H9 (cell line): Measurements from ENCODE around the gene ACP6. TPM values are rescaled to one million over a fixed set of nuclear protein-coding genes. Genes with fewer than 3 reads are reported as not detected.

Source experiments
- DNase-seq: peaks from one replicate; pipeline ENCODE4 v3.0.0-alpha.2; 2017
- H2AFZ ChIP-seq: one replicate; pipeline ENCODE4 v1.6.1; 2013; ENCODE audit warnings: mild to moderate bottlenecking, low read length, control low read depth, moderate library complexity
- H2AK5ac ChIP-seq: 2 replicates; pipeline ENCODE4 v1.6.1; 2013; ENCODE audit warnings: low read length, control low read depth, mixed read lengths; ENCODE audit not compliant: insufficient read length
- H2BK120ac ChIP-seq: one replicate; pipeline ENCODE4 v1.6.1; 2013; ENCODE audit warnings: low read depth, mild to moderate bottlenecking, low read length, control low read depth, inconsistent platforms; ENCODE audit not compliant: poor library complexity, severe bottlenecking
- H2BK12ac ChIP-seq: 2 replicates; pipeline ENCODE4 v1.6.1; 2013; ENCODE audit warnings: low read length, control low read depth, mixed read lengths, low read depth; ENCODE audit not compliant: insufficient read length
- H2BK15ac ChIP-seq: 2 replicates; pipeline ENCODE4 v1.6.1; 2013; ENCODE audit warnings: low read depth, low read length, control low read depth
- H2BK20ac ChIP-seq: one replicate; pipeline ENCODE4 v1.6.1; 2013; ENCODE audit warnings: low read depth, mild to moderate bottlenecking, low read length, control low read depth, inconsistent platforms; ENCODE audit not compliant: poor library complexity, severe bottlenecking
- H2BK5ac ChIP-seq: 2 replicates; pipeline ENCODE4 v1.6.1; 2013; ENCODE audit warnings: low read length, control low read depth, mixed read lengths; ENCODE audit not compliant: insufficient read length
- H3K14ac ChIP-seq: 2 replicates; pipeline ENCODE4 v1.6.1; 2013; ENCODE audit warnings: low read length, control low read depth; ENCODE audit not compliant: insufficient read depth
- H3K18ac ChIP-seq: 2 replicates; pipeline ENCODE4 v1.6.1; 2013; ENCODE audit warnings: low read depth, mild to moderate bottlenecking, mixed read lengths, low read length, control low read depth; ENCODE audit not compliant: insufficient read length
- H3K23ac ChIP-seq: 2 replicates; pipeline ENCODE4 v1.6.1; 2013; ENCODE audit warnings: low read length, control low read depth, mixed read lengths, low read depth; ENCODE audit not compliant: insufficient read length
- H3K23me2 ChIP-seq: 2 replicates; pipeline ENCODE4 v1.6.1; 2013; ENCODE audit warnings: low read depth, mild to moderate bottlenecking, mixed read lengths, low read length, control low read depth; ENCODE audit not compliant: insufficient read length, poor library complexity, severe bottlenecking
- H3K27ac ChIP-seq: 2 replicates; pipeline ENCODE4 v1.5.1; 2013; ENCODE audit warnings: low read length, control low read depth, mixed read lengths, low read depth; ENCODE audit not compliant: insufficient read length
- H3K27me3 ChIP-seq: 2 replicates; pipeline ENCODE4 v1.6.1; 2013; ENCODE audit warnings: low read length, control low read depth, inconsistent platforms; ENCODE audit not compliant: insufficient read depth
- H3K4ac ChIP-seq: 2 replicates; pipeline ENCODE4 v1.6.1; 2013; ENCODE audit warnings: low read depth, mild to moderate bottlenecking, control low read depth, inconsistent platforms, low read length, moderate library complexity
- H3K4me1 ChIP-seq: 2 replicates; pipeline ENCODE4 v1.6.1; 2013; ENCODE audit warnings: low read length, control low read depth, inconsistent platforms; ENCODE audit not compliant: insufficient read depth
- H3K4me2 ChIP-seq: 2 replicates; pipeline ENCODE4 v1.6.1; 2013; ENCODE audit warnings: low read length, control low read depth, mixed read lengths; ENCODE audit not compliant: insufficient read length, insufficient read depth
- H3K56ac ChIP-seq: 2 replicates; pipeline ENCODE4 v1.6.1; 2013; ENCODE audit warnings: low read depth, mild to moderate bottlenecking, mixed read lengths, low read length, control low read depth; ENCODE audit not compliant: insufficient read length
- H3K79me1 ChIP-seq: 2 replicates; pipeline ENCODE4 v1.6.1; 2013; ENCODE audit warnings: low read depth, mild to moderate bottlenecking, moderate library complexity, low read length, control low read depth, inconsistent platforms; ENCODE audit not compliant: insufficient read depth, poor library complexity, severe bottlenecking
- H3K79me2 ChIP-seq: 2 replicates; pipeline ENCODE4 v1.6.1; 2013; ENCODE audit warnings: low read length, control low read depth, inconsistent platforms; ENCODE audit not compliant: insufficient read depth
- H3K9ac ChIP-seq: 2 replicates; pipeline ENCODE4 v1.6.1; 2013; ENCODE audit warnings: low read length, control low read depth, mixed read lengths; ENCODE audit not compliant: insufficient read length; ENCODE audit errors: extremely low read depth
- H3K9me3 ChIP-seq: one replicate; pipeline ENCODE4 v1.6.1; 2013; ENCODE audit warnings: low read depth, low read length, inconsistent platforms; ENCODE audit not compliant: control insufficient read depth
- H3T11ph ChIP-seq: one replicate; pipeline ENCODE4 v1.6.1; 2013; ENCODE audit warnings: mild to moderate bottlenecking, low read length, control low read depth, inconsistent platforms
- H4K20me1 ChIP-seq: one replicate; pipeline ENCODE4 v1.6.1; 2013; ENCODE audit not compliant: control insufficient read depth, insufficient read length, insufficient read depth
- H4K5ac ChIP-seq: 2 replicates; pipeline ENCODE4 v1.6.1; 2013; ENCODE audit warnings: low read depth, mild to moderate bottlenecking, mixed read lengths, low read length, control low read depth; ENCODE audit not compliant: insufficient read length
- H4K8ac ChIP-seq: replicated peaks from 2 replicates; pipeline ENCODE4 v1.6.1; 2013; ENCODE audit warnings: low read length, control low read depth, mixed read lengths, low read depth; ENCODE audit not compliant: insufficient read length
- H4K91ac ChIP-seq: 2 replicates; pipeline ENCODE4 v1.6.1; 2013; ENCODE audit warnings: low read depth, mild to moderate bottlenecking, moderate library complexity, mixed read lengths, low read length, control low read depth; ENCODE audit not compliant: insufficient read length
- H3K27ac Mint-ChIP-seq, 3 experiments: 2 replicates in 2 of 3; 3 replicates in 1 of 3; pipeline ENCODE4 v1.8.0; 2020 to 2021; ENCODE audit warnings: mixed read lengths in 3 of 3, mild to moderate bottlenecking in 1 of 3, moderate library complexity in 1 of 3
- H3K27me3 Mint-ChIP-seq: 2 replicates; pipeline ENCODE4 v1.8.0; 2021; ENCODE audit warnings: low read depth, mild to moderate bottlenecking, moderate library complexity, mixed read lengths
- H3K36me3 Mint-ChIP-seq, 3 experiments: 2 replicates in 2 of 3; 3 replicates in 1 of 3; pipeline ENCODE4 v1.8.0; 2020 to 2021; ENCODE audit warnings: low read depth in 3 of 3, mixed read lengths in 3 of 3; ENCODE audit not compliant: insufficient read depth in 1 of 3
- H3K4me1 Mint-ChIP-seq, 2 experiments: 2 replicates each; pipeline ENCODE4 v1.8.0; 2020; ENCODE audit warnings: mixed read lengths in 2 of 2
- H3K4me3 Mint-ChIP-seq, 2 experiments: 2 replicates in 1 of 2; 3 replicates in 1 of 2; pipeline ENCODE4 v1.8.0; 2020 to 2021; ENCODE audit warnings: mild to moderate bottlenecking in 2 of 2, mixed read lengths in 2 of 2, moderate library complexity in 1 of 2
- H3K9me3 Mint-ChIP-seq, 2 experiments: 2 replicates in 1 of 2; 3 replicates in 1 of 2; pipeline ENCODE4 v1.8.0; 2020; ENCODE audit warnings: mild to moderate bottlenecking in 2 of 2, mixed read lengths in 2 of 2, moderate library complexity in 1 of 2
- CTCF ChIP-seq: fragments of 200-600 bp; sonication (generic); conservative IDR thresholded peaks from 3 replicates; pipeline ENCODE4 v1.8.0; 2021; ENCODE audit warnings: antibody characterized with exemption, mild to moderate bottlenecking
- WGBS: extraction: QIAGEN DNeasy Blood & Tissue Kit; methylation state at CpG from one replicate; pipeline ENCODE4 v1.1.7; 2013; ENCODE audit warnings: missing lambda C conversion rate, low lambda C conversion rate, mixed read lengths; ENCODE audit not compliant: insufficient read length; ENCODE audit errors: extremely low coverage; 5-methylcytosine and 5-hydroxymethylcytosine counted together
- total RNA-seq: library from RNA; stranded (reverse); gene quantifications from 2 replicates; pipeline ENCODE4 v1.2.1, GENCODE V29; 2021

ACP6 gene
- total RNA-seq, 1 experiment from 2014 or later = 17.1 TPM

DNA sequence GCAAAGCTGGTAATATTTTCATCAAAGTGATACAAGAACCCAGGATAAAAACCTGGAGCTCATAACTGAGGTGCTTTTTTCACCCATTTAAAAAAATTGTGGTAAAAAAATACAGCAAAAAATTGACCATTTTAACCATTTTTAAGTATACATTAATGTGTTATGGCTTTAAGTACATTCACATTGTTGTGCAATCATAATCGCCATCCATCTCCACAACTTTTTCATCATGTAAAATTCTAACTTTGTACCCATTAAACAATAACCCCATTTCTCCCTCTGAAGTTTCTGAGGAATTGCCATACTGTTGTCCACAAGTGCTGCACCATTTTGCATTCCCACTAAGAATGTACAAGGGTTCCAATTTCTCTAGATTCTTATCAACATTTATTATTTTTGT lies 36.6 kb downstream of the ACP6 start:
- peaks cover 0 to 2% (median under 1%) of the 10 kb centered on the region in 3 experiments; a peak in 3 of 7 replicates for H3K36me3 Mint-ChIP-seq
- H3T11ph ChIP-seq = no peak overlapping the region
- WGBS = no CpG with 5 or more reads among the region's 1 CpG
- no peak for DNase-seq
- no peaks in the 10 kb centered on the region for H3K4me1 ChIP-seq
- H2AFZ ChIP-seq = no peak overlapping the region
- TF ChIP-seq CTCF = no peak
- H2BK5ac ChIP-seq = no peak overlapping the region
- H3K18ac ChIP-seq = no peak overlapping the region
- H3K4me2 ChIP-seq = no peak overlapping the region
- H3K27me3 Mint-ChIP-seq = no peaks in the 10 kb centered on the region
- H2AK5ac ChIP-seq = no peak overlapping the region
- no peak overlapping the region for H4K8ac ChIP-seq
- H3K4me3 Mint-ChIP-seq = no peak overlapping the region
- no peak overlapping the region for H4K91ac ChIP-seq
- H3K9ac ChIP-seq = no peak overlapping the region
- H3K9me3 Mint-ChIP-seq = no peaks in the 10 kb centered on the region; a peak in 1 of 5 replicates
- no peak overlapping the region for H2BK12ac ChIP-seq
- H2BK15ac ChIP-seq = no peak overlapping the region
- H3K14ac ChIP-seq = no peak overlapping the region
- H3K4me1 Mint-ChIP-seq = peaks cover under 1 to 3% of the 10 kb centered on the region in 2 experiments; a peak in 2 of 4 replicates
- no peak overlapping the region for H3K23ac ChIP-seq
- no peaks in the 10 kb centered on the region for H3K79me2 ChIP-seq
- H3K27ac ChIP-seq = no peak overlapping the region
- H4K5ac ChIP-seq = no peak overlapping the region
- H3K79me1 ChIP-seq = no peaks in the 10 kb centered on the region
- no peak overlapping the region for H2BK20ac ChIP-seq
- H4K20me1 ChIP-seq = no peaks in the 10 kb centered on the region
- no peaks in the 10 kb centered on the region for H3K23me2 ChIP-seq
- no peak overlapping the region for H2BK120ac ChIP-seq
- H3K56ac ChIP-seq = no peak overlapping the region
- no peak overlapping the region for H3K27ac Mint-ChIP-seq
- H3K9me3 ChIP-seq = no peaks in the 10 kb centered on the region
- H3K4ac ChIP-seq = no peak overlapping the region
- no peaks in the 10 kb centered on the region for H3K27me3 ChIP-seq
